ENCODE data around the gene TMEM30B. TPM values are rescaled to one million over a fixed set of nuclear protein-coding genes. Genes with fewer than 3 reads are reported as not detected.
A peak's percentile ranks its signal among the peaks of the same experiment; 100 is the strongest.

TMEM30B gene
- total RNA-seq, 4 donors from 2014 or later: 15.6 to 47.6 (median 39.9) TPM

DNA sequence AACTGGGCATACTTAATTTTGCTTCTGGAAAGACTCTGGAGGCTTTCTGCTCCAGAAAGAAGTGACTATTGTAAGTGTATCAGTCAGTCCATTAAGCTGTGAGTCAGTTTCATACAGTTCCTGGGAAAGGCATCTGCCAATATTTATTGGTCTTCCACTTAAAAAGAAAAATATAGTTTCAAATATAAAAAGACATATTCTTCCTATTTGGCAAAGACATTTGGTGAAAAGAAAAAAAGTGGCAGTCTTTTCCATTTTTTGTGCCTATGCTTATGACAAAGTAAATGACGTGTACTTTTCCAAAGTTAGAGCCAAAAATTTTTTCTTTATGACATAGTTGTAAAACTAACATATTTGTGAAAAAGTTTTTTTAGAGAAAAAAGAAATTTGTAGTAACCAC lies 12.3 kb downstream of the TMEM30B start:
- Histone ChIP-seq H3K27ac (no peak overlapping the region), H3K9me3 (no peaks in the 10 kb centered on the region), H3K27me3 (peaks cover 0 to 27% of the 10 kb centered on the region in 2 donors), H3K36me3 (no peaks in the 10 kb centered on the region), H3K4me3 (no peak overlapping the region), H3K4me1 (peaks cover 0 to 46% (median 5%) of the 10 kb centered on the region in 4 donors)
- TF ChIP-seq, protein P1, sequence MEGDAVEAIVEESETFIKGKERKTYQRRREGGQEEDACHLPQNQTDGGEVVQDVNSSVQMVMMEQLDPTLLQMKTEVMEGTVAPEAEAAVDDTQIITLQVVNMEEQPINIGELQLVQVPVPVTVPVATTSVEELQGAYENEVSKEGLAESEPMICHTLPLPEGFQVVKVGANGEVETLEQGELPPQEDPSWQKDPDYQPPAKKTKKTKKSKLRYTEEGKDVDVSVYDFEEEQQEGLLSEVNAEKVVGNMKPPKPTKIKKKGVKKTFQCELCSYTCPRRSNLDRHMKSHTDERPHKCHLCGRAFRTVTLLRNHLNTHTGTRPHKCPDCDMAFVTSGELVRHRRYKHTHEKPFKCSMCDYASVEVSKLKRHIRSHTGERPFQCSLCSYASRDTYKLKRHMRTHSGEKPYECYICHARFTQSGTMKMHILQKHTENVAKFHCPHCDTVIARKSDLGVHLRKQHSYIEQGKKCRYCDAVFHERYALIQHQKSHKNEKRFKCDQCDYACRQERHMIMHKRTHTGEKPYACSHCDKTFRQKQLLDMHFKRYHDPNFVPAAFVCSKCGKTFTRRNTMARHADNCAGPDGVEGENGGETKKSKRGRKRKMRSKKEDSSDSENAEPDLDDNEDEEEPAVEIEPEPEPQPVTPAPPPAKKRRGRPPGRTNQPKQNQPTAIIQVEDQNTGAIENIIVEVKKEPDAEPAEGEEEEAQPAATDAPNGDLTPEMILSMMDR (IDR thresholded peaks at IDR 0.05): no peak
- TF ChIP-seq EP300 (IDR thresholded peaks at IDR 0.05) (no peak), POLR2A (IDR thresholded peaks at IDR 0.05) (no peak)
- no peak for DNase-seq (ENCODE audit: low spot score in 2 of 2)
- 15 to 22% methylated on average over 1 of the region's 1 CpG for WGBS, 2 donors

DNA sequence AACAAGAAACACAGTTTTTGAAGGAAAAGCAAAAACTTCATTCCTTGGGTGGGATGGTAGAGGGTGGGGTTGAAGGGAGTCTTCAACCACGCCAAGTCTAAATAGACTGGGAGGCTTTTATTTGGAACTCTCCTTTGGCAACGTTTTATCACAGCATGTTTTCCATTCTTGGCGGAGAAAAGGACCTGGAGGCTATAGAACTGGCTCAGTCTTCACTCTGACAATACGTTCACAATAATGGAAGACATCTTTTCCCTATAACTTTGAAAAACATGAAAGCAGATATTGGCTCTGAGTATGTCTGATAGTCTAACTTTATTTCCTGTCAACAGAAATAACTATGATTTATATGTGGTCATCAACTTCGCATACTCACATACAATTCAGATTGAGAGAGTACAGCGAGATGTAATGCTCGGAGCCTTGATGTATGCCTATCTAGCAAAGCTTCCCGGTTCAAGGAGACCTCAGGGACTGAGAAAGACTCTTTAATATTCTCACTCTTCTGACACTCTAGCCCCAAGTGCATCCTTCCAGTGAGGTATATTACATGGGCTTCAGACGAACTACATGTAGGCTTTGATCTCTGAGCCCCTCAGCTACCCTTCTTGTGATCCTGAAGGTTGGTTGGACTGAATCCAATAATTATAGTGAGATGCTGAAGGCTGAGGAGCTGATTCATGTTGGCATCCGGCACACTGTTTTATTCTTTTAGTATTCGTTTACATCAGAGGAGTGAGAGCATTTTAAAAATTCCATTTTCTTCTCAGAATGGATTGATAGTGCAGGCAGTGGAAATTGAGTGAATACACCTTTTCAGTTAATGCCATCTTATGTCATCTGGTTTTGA lies 14.0 kb downstream of the TMEM30B start:
- H3K27ac ChIP-seq: peak overlapping the region in 2 of 4 donors; percentile 57 to 76
- H3K4me3 ChIP-seq: no peak overlapping the region
- WGBS, 2 donors: 55 to 58% methylated on average over 11 of the region's 11 CpGs
- no peak for DNase-seq (ENCODE audit: low spot score in 2 of 2)
- peak in 1 of 2 donors; percentile 8 for TF ChIP-seq EP300 (IDR thresholded peaks at IDR 0.05)
- TF ChIP-seq, protein P1 (IDR thresholded peaks at IDR 0.05): no peak
- no peak for TF ChIP-seq POLR2A (IDR thresholded peaks at IDR 0.05)
- H3K4me1 ChIP-seq: peaks cover 0 to 45% (median 5%) of the 10 kb centered on the region in 4 donors
- H3K27me3 ChIP-seq: peaks cover 0 to 27% of the 10 kb centered on the region in 2 donors
- no peaks in the 10 kb centered on the region for H3K9me3 ChIP-seq
- H3K36me3 ChIP-seq: no peaks in the 10 kb centered on the region

DNA sequence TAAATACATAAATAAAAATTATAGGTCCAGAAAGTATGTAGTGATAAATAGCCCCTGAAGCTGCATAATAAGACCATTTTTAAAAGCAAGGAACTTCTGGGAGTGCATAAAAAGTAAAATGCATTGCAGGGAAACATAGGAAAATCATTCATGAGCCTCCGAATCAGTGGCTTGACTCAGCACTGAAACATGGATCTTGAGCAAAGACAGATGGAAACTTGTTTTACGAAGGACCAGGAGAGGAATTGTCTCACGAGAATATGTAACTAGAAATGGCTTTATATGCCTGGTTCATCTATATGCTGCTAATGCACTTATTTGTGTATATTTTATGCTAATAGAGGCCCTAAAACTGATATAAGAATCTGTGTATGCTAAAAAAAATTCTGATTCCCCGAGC lies 14.7 kb downstream of the TMEM30B start:
- TF ChIP-seq, protein P1 (IDR thresholded peaks at IDR 0.05): no peak
- TF ChIP-seq EP300 (IDR thresholded peaks at IDR 0.05) (no peak), POLR2A (IDR thresholded peaks at IDR 0.05) (no peak)

DNA sequence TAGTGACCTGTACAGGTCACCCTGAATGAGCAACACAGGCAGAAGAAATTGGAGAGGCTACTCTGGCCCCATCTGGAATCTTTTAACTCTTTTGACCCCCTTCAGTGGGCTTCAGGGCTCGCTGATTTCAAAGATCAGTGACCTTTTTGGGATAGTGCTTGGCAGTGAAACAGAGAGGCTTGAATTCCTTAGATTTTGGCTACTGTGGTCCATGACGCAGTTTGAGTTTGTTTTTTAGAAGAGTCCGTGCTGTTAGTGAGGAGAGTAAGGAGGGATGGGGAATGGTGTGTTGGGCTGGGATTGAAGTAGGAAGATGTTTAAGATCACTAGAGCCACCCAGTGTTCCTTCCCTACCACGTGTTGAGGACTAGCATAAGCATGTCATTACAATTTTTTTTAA lies 16.5 kb downstream of the TMEM30B start:
- no peaks in the 10 kb centered on the region for H3K36me3 ChIP-seq
- H3K27me3 ChIP-seq: peaks cover 0 to 22% of the 10 kb centered on the region in 2 donors
- WGBS, 2 donors: 25 to 37% methylated on average over 4 of the region's 4 CpGs
- H3K4me1 ChIP-seq: peaks cover 0 to 50% (median 2%) of the 10 kb centered on the region in 4 donors
- peak in 1 of 2 donors; percentile 40 for TF ChIP-seq EP300 (IDR thresholded peaks at IDR 0.05)
- TF ChIP-seq, protein P1 (IDR thresholded peaks at IDR 0.05): no peak
- no peaks in the 10 kb centered on the region for H3K9me3 ChIP-seq
- no peak overlapping the region for H3K4me3 ChIP-seq
- peak overlapping the region in 3 of 4 donors; percentile 5 to 76 (median 63) for H3K27ac ChIP-seq
- no peak for DNase-seq (ENCODE audit: low spot score in 2 of 2)

More for the DNA sequence above, 14.7 kb downstream of the TMEM30B start:
- no peaks in the 10 kb centered on the region for H3K9me3 ChIP-seq
- no peak overlapping the region for H3K4me3 ChIP-seq
- H3K36me3 ChIP-seq: no peaks in the 10 kb centered on the region
- DNase-seq (ENCODE audit: low spot score in 2 of 2): no peak
- H3K27ac ChIP-seq: peak overlapping the region in 2 of 4 donors; percentile 57 to 76
- peaks cover 0 to 51% (median 5%) of the 10 kb centered on the region in 4 donors for H3K4me1 ChIP-seq
- WGBS, 2 donors: 67 to 70% methylated on average over 4 of the region's 4 CpGs
- peaks cover 0 to 27% of the 10 kb centered on the region in 2 donors for H3K27me3 ChIP-seq

DNA sequence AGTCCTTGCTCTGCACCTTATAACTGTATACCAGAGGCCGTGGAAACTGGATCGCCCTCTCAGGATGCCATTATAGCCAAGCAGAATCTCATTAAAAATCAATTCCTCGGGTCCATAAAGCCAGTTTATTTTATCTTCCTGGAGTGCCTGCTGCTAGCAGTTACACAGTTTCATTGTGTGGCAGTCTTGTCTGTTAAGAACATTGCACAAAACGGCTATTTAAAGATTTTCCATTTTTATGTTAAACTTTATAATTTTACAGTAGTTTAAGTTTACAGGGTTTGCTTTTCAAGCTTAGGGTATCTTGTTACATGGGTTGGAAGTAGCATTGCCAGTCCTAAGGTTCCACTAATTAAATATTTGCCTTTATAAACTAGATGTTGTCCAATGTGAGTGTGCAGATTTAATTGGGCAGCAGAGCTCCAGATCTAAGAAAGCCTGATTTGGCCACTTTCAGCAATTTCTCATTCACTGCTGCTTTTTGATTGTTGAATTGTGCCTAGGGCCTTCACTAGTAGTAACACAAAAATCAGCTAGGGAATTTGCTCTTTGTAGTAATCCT lies 17.0 kb downstream of the TMEM30B start:
- Histone ChIP-seq H3K27ac (peak overlapping the region in 2 of 4 donors; percentile 63 to 76), H3K27me3 (peaks cover 0 to 18% of the 10 kb centered on the region in 2 donors), H3K9me3 (no peaks in the 10 kb centered on the region), H3K4me1 (peaks cover 0 to 49% (median 0%) of the 10 kb centered on the region in 4 donors), H3K4me3 (no peak overlapping the region), H3K36me3 (no peaks in the 10 kb centered on the region)
- WGBS, 2 donors: 58 to 70% methylated on average over 4 of the region's 4 CpGs
- TF ChIP-seq EP300 (IDR thresholded peaks at IDR 0.05) (no peak), POLR2A (IDR thresholded peaks at IDR 0.05) (no peak)
- TF ChIP-seq, protein P1 (IDR thresholded peaks at IDR 0.05): no peak
- DNase-seq (ENCODE audit: low spot score in 2 of 2): no peak
